GM21786 (cell line): Measurements from ENCODE around the gene FMNL2.

Experiments used
- ATAC-seq: cut with Tn5 transposase; IDR thresholded peaks from one replicate; pipeline ENCODE4 v1.9.1; 2021; ENCODE audit not compliant: unreplicated experiment

FMNL2 gene

DNA sequence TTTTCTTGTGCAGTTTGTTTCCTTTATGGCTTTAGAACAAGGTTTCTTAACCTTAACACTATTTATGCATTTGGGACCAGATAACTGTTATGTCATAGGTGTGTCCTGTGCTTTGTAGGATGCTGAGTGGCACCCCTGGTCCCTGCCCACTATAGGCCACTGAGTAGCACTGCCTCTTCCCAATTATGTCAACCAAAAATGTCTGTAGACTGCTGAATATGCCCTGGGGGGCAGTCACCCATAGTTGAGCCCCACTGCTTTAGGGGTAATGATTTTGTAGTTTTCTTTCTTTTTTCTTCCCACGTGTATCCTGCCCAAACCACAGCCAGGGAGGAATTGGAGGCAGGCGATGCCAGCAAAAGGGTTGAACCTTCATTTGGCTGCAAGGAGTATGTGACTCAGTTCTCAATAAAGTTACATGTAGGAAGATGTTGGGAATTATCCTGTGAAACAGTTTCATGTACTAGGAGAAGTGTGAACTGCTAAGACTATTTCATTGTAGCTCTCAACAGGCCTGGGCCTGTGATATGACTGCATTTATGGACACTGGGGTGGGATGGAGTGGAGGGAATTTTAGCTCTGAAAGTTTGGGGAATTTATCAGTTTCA is 65.7 kb downstream of the FMNL2 start:
- ATAC-seq = no peak

- no peak for ATAC-seq
Measured at GRCh38 chr2:152402780-152403759, 68.1 kb downstream of the FMNL2 start.

DNA sequence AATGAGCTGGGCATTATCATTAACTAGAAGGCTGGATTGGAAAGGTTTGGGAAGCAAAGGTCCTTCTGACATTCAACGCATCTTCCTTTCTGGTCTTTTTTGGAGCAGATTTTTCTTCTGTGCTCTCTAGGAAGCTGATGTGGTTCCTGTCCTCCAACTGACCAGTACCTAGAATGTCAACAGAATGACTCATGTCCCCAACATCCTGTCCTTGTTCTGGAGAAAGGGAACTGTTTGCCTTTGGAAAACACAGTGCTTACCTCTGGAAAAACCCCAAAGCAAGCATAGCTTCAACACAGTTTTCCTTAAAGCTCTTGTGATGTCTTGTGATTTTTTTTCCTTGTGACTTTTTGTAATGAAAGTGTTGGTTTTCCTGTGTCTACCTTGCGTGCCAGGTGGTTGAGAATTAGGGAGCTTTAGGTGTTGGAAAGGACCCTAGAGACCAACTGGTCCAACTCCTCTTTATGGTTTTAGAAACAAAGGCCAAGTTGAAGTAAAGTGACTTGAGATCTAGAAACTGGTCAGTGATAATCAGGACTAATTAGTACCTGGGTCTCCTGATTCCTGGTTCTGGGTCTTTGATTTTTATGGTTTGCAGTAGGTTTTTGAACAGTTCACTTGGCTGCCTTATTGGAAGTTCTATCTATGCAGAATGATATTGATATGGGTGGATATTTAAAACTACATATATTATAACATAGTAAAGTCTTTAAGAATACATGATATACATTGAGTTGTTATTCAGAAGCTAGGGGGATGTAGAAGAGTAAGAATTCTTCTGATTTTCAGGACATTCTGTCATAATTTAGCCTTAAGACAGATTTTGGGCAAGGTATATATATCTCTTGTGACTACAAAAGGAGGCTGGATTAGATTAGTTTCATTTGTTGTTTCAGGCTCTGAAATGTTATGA is 70.5 kb downstream of the FMNL2 start:
- peak; percentile 4 for ATAC-seq

GRCh38 chr2:152406119-152406835 is 71.3 kb downstream of the FMNL2 start:
- peak; percentile 52 for ATAC-seq

DNA sequence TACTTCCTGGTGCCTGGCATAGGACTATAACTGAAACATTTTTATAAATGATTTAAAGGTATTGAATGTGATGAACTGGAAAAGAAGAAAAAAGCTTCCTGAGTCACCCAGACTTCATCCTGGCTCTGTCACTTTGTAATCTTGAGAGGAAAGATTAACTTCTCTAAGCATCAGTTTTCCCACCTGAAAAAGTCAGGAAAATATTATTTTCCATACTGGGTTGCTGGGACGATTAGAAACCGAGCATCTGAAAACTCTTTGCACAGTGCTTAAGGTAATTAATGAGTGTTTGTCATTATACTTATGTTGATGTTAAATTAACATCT is 71.8 kb downstream of the FMNL2 start:
- ATAC-seq = no peak

GRCh38 chr2:152407204-152407721 is 72.3 kb downstream of the FMNL2 start:
- peak; percentile 87 for ATAC-seq

- ATAC-seq = no peak
Measured at GRCh38 chr2:152407806-152408205, 72.8 kb downstream of the FMNL2 start.

DNA sequence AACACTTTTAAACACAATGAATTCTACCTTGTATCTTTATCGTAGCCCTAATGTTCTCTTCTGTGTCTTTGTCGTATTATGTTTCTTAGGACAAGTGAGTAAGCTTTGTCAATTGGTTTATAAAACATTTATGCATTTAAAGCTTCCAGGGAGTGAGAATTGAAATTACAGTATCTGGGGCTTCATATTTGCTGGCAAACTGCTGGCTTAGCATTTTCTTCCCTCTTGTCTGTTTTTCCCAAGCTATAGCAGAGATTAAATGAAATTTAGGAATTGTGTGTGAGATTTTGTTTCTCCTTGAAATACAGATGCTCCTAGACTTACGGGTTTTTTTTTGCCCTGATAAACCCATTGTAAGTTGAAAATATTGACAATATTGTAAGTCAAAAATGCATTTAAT is 73.3 kb downstream of the FMNL2 start:
- no peak for ATAC-seq

GRCh38 chr2:152409386-152410164 is 74.6 kb downstream of the FMNL2 start:
- ATAC-seq = no peak

DNA sequence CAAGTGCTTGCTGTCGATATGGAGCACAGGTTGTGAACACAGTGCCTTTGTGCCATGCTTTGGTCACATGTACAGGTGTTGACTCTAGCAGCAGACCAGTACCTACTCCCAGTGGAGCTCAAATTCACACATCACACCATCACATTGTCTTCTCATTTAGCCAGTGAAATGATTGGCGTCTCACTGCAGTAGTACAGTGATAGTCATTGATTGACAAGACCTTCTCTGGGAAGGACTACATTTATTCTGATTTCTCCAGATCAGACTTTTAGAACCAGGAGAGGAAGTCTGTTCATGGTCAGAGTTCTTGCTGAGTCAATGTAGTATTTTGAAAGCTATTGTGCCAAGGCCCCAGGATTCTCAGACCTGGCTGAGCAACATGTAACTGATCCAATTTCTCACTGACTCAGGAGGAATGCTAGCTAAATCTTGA is 75.2 kb downstream of the FMNL2 start:
- ATAC-seq = no peak

- ATAC-seq = no peak
Measured at GRCh38 chr2:152411154-152411553, 76.2 kb downstream of the FMNL2 start.

GRCh38 chr2:152413228-152414030 is 78.5 kb downstream of the FMNL2 start:
- no peak for ATAC-seq

DNA sequence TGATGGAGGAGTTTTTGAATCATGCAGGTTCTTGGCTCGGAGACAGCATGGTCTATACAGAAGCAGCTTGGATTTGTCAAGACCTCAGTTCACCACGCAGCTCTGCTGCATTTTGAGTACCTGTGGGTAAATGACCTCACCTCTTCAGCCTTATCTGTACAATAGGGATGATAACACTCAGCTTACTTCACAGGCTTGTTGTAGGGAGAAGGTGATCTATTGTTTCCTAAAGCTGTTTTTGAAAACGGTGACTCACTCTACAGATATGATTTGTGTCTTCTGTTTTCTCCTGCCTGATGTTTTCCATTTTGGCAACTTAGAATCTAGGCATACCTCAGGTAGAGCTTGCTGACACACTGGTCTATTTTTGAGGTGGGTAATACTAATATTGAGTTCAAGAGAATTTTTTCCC is 80.3 kb downstream of the FMNL2 start:
- no peak for ATAC-seq

GRCh38 chr2:152415796-152416195 is 80.8 kb downstream of the FMNL2 start:
- no peak for ATAC-seq

DNA sequence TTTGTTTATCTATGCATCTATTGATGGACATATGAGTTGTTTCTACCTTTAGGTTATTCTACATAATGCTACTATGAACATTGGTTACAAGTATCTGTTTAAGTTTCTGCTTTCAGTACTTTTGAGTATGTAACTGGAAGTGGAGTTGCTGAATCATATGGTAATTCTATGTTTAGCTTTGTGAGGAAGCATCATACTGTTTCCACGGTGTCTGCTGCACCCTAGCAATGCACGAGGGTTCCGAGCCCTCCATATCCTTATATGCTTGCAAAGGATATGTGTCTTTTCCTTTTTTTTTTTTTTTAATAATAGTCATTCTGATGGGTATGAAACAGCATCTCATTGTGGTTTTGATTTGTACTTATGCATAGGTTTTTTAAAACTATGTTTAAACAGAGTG is 83.7 kb downstream of the FMNL2 start:
- no peak for ATAC-seq

GRCh38 chr2:152419944-152420343 is 85.0 kb downstream of the FMNL2 start:
- ATAC-seq = no peak

GRCh38 chr2:152420363-152420762 is 85.4 kb downstream of the FMNL2 start:
- ATAC-seq = no peak

- no peak for ATAC-seq
Measured at GRCh38 chr2:152420936-152421335, 86.0 kb downstream of the FMNL2 start.
